GM19397 (cell line): Measurements from ENCODE around the gene ZNF326.

ENCODE experiments used
- ATAC-seq: cut with Tn5 transposase; IDR thresholded peaks from one replicate; pipeline ENCODE4 v1.9.1; 2021; ENCODE audit warnings: mild to moderate bottlenecking, moderate library complexity; ENCODE audit not compliant: unreplicated experiment

Gene ZNF326

DNA sequence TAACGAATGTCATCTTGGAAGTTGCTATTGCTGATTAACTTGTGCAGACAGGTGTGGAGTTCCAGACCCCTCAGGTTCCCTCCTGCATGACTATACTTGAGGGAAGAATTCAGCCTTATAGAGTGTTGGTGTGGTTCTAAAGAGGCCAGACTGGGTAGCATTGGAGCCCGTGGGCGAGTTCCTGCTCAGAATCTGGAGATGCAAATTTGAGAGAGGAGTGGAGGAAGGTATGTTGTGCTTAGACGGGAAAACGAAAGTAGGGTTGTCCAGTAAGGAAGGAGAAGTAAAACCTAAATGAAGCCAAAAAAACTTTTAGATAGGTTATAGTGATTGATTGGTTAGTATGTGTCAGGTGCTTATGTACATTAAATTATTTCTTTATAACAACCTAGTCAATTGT, 79.2 kb downstream of the ZNF326 start:
- ATAC-seq, result no peak

DNA sequence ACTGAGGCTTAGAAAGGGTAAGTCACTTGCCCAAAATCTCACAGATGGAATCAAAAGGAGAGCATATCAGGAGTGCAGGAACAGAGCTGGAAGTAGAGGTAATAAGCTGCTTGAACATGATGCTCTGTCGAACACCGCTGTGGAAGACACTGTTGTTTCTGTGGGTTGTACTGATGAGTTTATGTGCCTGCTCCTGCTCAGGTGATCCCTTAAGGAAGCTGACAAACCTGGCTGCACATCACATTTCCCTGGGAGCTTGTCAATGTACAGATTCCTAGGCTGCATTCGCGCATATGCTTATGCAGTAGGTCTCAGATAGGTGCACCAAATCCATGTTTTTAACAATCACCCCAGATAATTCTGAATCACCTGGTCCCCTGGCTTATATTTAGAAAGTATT, 79.7 kb downstream of the ZNF326 start:
- no peak for ATAC-seq

- no peak for ATAC-seq
Measured at GRCh38 chr1:90074970-90075391, 80.1 kb downstream of the ZNF326 start.

DNA sequence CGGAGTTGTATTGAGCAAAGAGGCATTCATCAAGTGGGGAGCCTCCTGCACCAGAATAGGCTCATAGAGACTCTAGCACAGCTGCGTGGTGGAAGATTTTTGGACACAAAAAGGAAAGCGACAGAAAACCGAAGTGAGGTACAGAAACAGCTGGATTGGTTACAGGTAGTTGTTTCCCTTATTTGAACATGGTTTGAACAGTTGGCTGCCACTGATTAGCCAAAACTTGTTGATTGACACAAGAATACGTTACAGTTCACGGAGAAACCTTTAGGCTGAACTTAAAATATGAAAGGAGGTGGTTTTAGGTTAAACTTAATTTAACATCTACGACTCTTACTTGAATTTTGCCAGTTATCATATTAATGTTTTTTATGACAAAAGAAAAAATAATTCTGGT, 89.1 kb downstream of the ZNF326 start:
- ATAC-seq, result no peak
